DMS114 treated with DMSO at 0.1 percent for 48 hours (cell line): ENCODE results near the gene ADGRB3.
"Not testable (repeated sequence)": the region's sequence is repeated elsewhere in the genome, so short reads cannot be mapped to it uniquely, and the experiment has no call there.

Experiments used
- DNase-seq: peaks from one replicate; lab custom pipeline; 2025; ENCODE audit not compliant: unreplicated experiment; lab: John Stamatoyannopoulos, UW

The ADGRB3 gene

DNA sequence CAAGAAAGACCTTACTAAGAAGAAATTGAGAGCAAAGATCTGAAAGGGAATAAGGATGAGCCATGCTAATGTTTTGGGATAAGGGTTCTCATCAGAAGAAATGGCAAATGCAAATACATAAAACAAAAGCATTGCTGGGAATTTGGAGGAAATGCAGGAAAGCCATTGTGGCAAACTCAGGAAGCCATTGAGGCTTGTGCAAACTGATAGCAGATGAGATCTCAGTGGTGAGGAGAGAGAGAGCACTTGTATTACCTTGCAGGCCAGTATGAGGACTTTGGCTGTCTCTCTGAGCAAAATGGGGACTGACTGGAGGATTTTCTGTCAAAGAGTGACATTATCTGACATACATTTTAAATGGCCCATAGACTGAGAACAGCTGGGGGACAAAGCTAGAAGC lies 103.0 kb downstream of the ADGRB3 start:
- no peak for DNase-seq

GRCh38 chr6:68740828-68741500 lies 105.9 kb downstream of the ADGRB3 start:
- no peak for DNase-seq

- no peak for DNase-seq
Measured at GRCh38 chr6:68741501-68742386, 106.7 kb downstream of the ADGRB3 start.

- no peak for DNase-seq
Measured at GRCh38 chr6:68743099-68743498, 108.0 kb downstream of the ADGRB3 start.

- not testable (repeated sequence) for DNase-seq
Measured at GRCh38 chr6:68744376-68744775, 109.3 kb downstream of the ADGRB3 start.

DNA sequence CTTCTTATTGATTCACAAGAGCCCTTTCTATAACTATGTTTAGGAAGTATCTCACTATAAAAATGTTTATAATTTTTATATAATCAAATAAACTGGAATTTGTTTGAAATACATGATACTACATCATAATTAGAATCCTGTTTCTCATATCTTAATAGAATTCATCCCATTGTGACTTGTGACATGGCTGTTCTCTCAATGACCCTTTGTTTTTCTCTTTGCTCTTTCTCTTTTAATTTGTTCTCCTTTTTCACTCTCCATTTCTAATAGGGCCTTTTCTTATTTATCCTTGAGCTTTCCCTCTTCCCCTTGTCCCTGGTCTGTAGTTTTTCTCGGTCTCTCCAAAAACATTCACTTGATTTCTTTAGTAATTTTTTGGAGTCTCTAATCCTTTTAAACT lies 111.3 kb downstream of the ADGRB3 start:
- DNase-seq, result no peak

- DNase-seq, result no peak
Measured at GRCh38 chr6:68747110-68747790, 112.2 kb downstream of the ADGRB3 start.

GRCh38 chr6:68747832-68748231 lies 112.8 kb downstream of the ADGRB3 start:
- not testable (repeated sequence) for DNase-seq

DNA sequence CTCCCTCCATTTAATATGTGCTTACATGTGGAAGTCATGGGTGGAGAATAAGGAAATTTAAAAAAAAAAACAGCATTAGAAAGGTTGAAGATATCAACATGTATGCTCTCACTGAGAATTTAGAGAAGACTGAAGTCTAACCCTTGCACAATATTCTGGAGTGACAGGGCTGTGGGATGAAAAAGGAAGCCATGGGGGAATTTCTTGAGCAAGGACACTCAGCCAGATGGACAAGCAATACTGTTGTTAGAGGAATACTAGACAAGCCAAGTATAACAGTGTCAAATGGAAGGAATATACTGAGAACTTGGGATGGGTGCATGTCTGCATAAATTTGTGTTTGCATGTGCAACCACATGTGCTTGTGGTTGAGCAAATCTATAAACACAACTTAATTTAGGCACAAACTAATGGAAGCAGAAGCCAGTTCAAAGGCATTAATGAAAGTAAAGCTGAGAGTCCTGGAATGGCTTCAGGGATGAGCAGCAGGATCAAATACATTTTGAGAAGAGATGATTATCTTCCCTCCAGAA lies 119.7 kb downstream of the ADGRB3 start:
- no peak for DNase-seq

DNA sequence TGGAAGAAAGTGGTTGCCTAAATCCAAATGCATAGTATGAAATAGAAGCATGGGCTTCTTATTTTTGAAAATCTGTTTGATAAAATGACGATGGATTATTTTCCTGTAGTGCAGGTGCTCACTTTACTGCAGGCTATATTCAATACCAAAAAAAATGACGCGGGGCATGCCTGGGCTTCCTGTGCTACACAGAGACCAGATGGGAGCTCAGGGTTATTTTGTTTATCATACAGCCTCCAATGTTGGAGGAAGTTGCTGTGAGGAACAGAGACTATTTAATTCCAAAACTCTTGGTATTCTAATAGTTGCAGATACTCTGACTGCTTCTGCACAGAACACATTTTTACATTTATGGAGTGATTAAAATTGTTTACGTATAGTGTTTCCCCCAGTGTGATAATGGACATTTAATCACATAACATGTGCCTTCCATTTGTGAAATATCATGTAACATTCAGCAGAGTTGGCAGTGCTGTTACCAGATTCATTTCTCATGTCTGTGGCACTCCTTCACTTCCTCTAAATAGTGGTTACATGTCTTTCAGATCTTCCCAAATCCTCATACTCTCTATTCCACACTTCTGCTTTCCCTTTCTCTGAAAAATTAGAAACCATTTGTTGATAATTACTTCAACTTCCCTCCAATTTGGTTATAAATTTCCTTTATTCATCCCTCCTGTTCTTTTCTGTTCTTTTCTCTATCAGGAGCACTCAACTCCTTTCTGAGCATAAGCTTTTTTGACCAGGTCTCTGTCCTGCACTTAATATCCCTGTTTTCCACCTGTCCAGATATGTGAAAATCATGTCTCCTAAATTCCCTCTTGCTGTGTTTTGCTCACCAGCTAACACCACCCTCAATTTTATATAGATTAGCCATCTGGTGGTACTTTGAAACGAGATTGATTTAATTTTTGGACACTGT lies 121.6 kb downstream of the ADGRB3 start:
- no peak for DNase-seq

DNA sequence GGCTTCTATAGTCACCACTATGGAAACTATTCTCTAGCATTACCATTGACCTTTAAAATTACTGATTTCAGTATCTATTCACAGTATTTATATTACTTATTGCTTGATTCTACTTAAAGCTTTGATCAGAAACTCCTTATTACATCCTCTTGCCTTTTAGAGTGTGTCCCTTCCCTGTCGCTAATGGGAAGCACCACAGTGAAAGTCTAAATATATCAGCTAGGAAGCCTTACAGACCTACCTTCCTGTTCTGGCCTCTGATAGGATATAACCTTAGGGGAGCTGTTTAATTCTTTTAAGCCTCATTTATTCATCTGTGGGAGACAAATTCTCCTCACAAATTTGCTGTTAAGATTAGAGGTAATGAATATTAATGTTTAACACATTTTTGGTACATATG lies 122.7 kb downstream of the ADGRB3 start:
- no peak for DNase-seq

DNA sequence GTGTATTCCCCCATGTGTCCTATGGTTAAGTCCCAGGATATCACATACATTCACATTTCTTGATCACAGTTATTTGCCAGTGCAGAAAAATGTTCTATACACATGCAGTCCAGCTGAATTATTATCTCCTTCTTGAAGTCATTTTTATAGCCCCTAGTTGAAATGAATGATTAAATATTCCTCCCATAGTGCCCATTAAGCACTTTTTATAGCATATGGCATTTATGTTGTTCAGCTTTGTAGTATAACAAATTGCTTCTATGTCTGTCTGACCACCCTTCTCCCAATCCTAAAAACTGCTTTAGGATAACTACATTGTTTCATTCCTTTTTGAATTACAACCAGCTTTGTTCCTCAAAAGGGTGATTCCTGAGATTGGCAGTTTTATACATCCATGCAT lies 123.5 kb downstream of the ADGRB3 start:
- DNase-seq, result no peak

DNA sequence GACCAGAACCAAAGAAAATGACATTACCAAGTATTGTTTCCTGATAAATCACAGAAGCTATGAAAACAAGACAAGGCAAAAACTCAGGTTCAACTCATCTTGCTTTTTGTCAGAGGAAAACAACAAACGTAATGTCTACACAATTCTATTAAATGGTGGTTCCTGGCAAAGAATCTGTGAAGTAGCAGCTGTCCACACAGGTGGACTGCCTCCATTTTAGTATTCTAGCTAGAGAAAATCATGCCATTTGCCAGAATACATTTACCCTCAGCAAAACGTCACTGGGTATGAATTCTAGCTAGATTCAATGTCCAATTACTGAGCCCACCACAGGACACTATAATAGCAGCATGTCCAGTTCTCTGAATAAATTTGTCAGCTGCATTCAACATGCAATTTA lies 125.4 kb downstream of the ADGRB3 start:
- DNase-seq, result no peak

GRCh38 chr6:68760941-68761676 lies 126.0 kb downstream of the ADGRB3 start:
- DNase-seq, result no peak

GRCh38 chr6:68761985-68762384 lies 126.9 kb downstream of the ADGRB3 start:
- DNase-seq, result no peak

DNA sequence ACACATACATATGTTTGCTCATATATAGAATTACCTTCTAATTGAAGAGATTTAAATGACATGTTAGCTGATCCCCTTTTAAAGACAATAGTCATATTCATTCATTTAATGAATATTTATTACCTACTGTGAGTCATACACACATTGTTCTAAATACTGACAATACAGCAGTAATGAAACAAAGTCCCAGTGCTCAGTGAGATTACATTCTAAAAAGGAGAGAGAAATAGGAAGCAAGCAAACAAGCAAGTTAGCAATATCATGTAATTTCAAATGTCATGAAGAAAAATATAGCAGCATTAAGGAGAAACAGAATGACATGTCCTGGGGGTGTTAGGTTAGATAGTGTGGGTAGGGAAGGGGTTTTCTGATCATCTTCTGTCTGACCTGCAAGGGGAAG lies 136.3 kb downstream of the ADGRB3 start:
- no peak for DNase-seq

GRCh38 chr6:68774843-68775242 lies 139.8 kb downstream of the ADGRB3 start:
- no peak for DNase-seq

- DNase-seq, result no peak
Measured at GRCh38 chr6:68776354-68776753, 141.3 kb downstream of the ADGRB3 start.

- no peak for DNase-seq
Measured at GRCh38 chr6:68777956-68778355, 142.9 kb downstream of the ADGRB3 start.
